MM.1S (cell line): ENCODE data around the gene UBR2.

Experiments
- DNase-seq: peaks from one replicate; pipeline ENCODE4 v3.0.0-alpha.2; 2015
- H2AFZ ChIP-seq: fragments of 300-600 bp; sonication (generic); 2 replicates; pipeline ENCODE4 v1.6.0; 2016; ENCODE audit warnings: antibody characterized with exemption, low read length
- H3F3A ChIP-seq: fragments of 300-600 bp; sonication (generic); 2 replicates; pipeline ENCODE4 v1.6.1; 2016; ENCODE audit warnings: mild to moderate bottlenecking, antibody characterized with exemption, low read length, moderate library complexity, mixed read lengths; ENCODE audit not compliant: insufficient read depth
- H3K27ac ChIP-seq: fragments of 300-600 bp; sonication (generic); 2 replicates; pipeline ENCODE4 v1.5.1; 2016; ENCODE audit warnings: mild to moderate bottlenecking, low read length
- H3K27me3 ChIP-seq: fragments of 300-600 bp; sonication (generic); replicated peaks from 2 replicates; pipeline ENCODE4 v1.6.0; 2016; ENCODE audit warnings: low read length; ENCODE audit not compliant: insufficient read depth
- H3K36me3 ChIP-seq: fragments of 300-600 bp; sonication (generic); replicated peaks from 2 replicates; pipeline ENCODE4 v1.6.1; 2016; ENCODE audit warnings: mild to moderate bottlenecking, low read length, mixed read lengths; ENCODE audit not compliant: insufficient read depth
- H3K4me1 ChIP-seq: fragments of 300-600 bp; sonication (generic); 2 replicates; pipeline ENCODE4 v1.6.1; 2016; ENCODE audit warnings: low read length, mixed read lengths
- H3K4me2 ChIP-seq: fragments of 300-600 bp; sonication (generic); 2 replicates; pipeline ENCODE4 v1.6.0; 2016; ENCODE audit warnings: low read depth, low read length
- H3K4me3 ChIP-seq: fragments of 300-600 bp; sonication (generic); 2 replicates; pipeline ENCODE4 v1.5.1; 2016; ENCODE audit warnings: low read length, mixed read lengths
- H3K79me2 ChIP-seq: fragments of 300-600 bp; sonication (generic); 2 replicates; pipeline ENCODE4 v1.6.1; 2016; ENCODE audit warnings: mixed run types, low read length, mixed read lengths
- H3K9ac ChIP-seq: fragments of 300-600 bp; sonication (generic); 2 replicates; pipeline ENCODE4 v1.6.1; 2016; ENCODE audit warnings: low read length, mixed read lengths
- H3K9me2 ChIP-seq: fragments of 300-600 bp; sonication (generic); replicated peaks from 2 replicates; pipeline ENCODE4 v1.6.1; 2016; ENCODE audit warnings: mild to moderate bottlenecking, low read length, mixed read lengths; ENCODE audit not compliant: insufficient read depth
- H3K9me3 ChIP-seq: fragments of 300-600 bp; sonication (generic); replicated peaks from 2 replicates; pipeline ENCODE4 v1.6.1; 2016; ENCODE audit warnings: mild to moderate bottlenecking, low read length, mixed read lengths; ENCODE audit not compliant: insufficient read depth
- H4K20me1 ChIP-seq: fragments of 300-600 bp; sonication (generic); 2 replicates; pipeline ENCODE4 v1.6.1; 2016; ENCODE audit warnings: mild to moderate bottlenecking, low read length, moderate library complexity, mixed read lengths; ENCODE audit not compliant: insufficient read depth
- EZH2 ChIP-seq: fragments of 300-600 bp; sonication (generic); optimal IDR thresholded peaks from 2 replicates; pipeline ENCODE3; 2017; ENCODE audit warnings: low read depth, mild to moderate bottlenecking, antibody characterized with exemption, low read length, mixed read lengths
- EZH2phosphoT487 ChIP-seq: fragments of 300-600 bp; sonication (generic); IDR thresholded peaks from 2 replicates; pipeline ENCODE4 v1.6.1; 2018; ENCODE audit warnings: antibody characterized with exemption, low read length
- TF ChIP-seq, protein P1 (sequence below): fragments of 300-600 bp; sonication (generic); IDR thresholded peaks from 2 replicates; pipeline ENCODE4 v1.5.1; 2016; ENCODE audit warnings: antibody characterized with exemption, low read length, mixed read lengths

Gene UBR2

DNA sequence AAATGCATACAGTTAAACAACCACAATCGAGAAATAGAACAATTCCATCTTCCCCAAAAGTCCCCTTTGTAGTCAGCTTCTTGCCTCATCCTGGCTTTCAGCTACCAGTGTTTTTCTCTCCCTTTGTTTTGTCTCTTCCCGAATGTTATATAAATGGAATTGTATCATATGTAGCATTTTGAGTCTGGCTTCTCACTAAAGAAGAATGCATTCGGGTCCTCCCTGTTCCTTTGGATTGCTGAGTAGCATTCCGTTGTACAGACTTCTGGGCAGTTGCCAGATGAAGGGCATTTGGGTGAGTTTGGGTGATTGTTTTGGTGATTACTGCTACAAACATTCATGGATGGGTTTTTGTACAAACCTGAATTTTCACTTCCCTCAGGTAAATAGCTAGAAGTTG, 130.8 kb downstream of the UBR2 start:
- no peaks in the 10 kb centered on the region for H3K9me3 ChIP-seq
- DNase-seq = no peak
- no peak overlapping the region for H2AFZ ChIP-seq
- H3F3A ChIP-seq = no peaks in the 10 kb centered on the region
- no peak overlapping the region for H3K27ac ChIP-seq
- H3K4me1 ChIP-seq = no peaks in the 10 kb centered on the region
- H3K4me2 ChIP-seq = no peak overlapping the region
- no peaks in the 10 kb centered on the region for H3K79me2 ChIP-seq
- no peak overlapping the region for H3K4me3 ChIP-seq
- H3K27me3 ChIP-seq = no peaks in the 10 kb centered on the region
- no peak for TF ChIP-seq EZH2
- TF ChIP-seq, protein P1, sequence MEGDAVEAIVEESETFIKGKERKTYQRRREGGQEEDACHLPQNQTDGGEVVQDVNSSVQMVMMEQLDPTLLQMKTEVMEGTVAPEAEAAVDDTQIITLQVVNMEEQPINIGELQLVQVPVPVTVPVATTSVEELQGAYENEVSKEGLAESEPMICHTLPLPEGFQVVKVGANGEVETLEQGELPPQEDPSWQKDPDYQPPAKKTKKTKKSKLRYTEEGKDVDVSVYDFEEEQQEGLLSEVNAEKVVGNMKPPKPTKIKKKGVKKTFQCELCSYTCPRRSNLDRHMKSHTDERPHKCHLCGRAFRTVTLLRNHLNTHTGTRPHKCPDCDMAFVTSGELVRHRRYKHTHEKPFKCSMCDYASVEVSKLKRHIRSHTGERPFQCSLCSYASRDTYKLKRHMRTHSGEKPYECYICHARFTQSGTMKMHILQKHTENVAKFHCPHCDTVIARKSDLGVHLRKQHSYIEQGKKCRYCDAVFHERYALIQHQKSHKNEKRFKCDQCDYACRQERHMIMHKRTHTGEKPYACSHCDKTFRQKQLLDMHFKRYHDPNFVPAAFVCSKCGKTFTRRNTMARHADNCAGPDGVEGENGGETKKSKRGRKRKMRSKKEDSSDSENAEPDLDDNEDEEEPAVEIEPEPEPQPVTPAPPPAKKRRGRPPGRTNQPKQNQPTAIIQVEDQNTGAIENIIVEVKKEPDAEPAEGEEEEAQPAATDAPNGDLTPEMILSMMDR = no peak
- no peak for TF ChIP-seq EZH2phosphoT487
- no peak overlapping the region for H3K9ac ChIP-seq
- H3K36me3 ChIP-seq = 0 out of 2 replicates have a peak, but pooled peaks cover 4% of the 10 kb centered on the region
- no peaks in the 10 kb centered on the region for H4K20me1 ChIP-seq
- H3K9me2 ChIP-seq = no peaks in the 10 kb centered on the region

GRCh38 chr6:42696526-42697267, 132.9 kb downstream of the UBR2 start:
- Histone ChIP-seq H3K4me3 (no peak overlapping the region), H3F3A (peaks cover under 1% of the 10 kb centered on the region; the same call in 1 of the 2 replicates), H3K9me2 (no peaks in the 10 kb centered on the region), H2AFZ (no peak overlapping the region), H3K4me2 (no peak overlapping the region), H3K9me3 (no peaks in the 10 kb centered on the region), H4K20me1 (no peaks in the 10 kb centered on the region), H3K27ac (no peak overlapping the region), H3K79me2 (no peaks in the 10 kb centered on the region), H3K27me3 (no peaks in the 10 kb centered on the region), H3K9ac (no peak overlapping the region), H3K4me1 (no peaks in the 10 kb centered on the region), H3K36me3 (0 out of 2 replicates have a peak, but pooled peaks cover 4% of the 10 kb centered on the region)
- TF ChIP-seq EZH2 (no peak), EZH2phosphoT487 (no peak)
- TF ChIP-seq, protein P1 = no peak
- no peak for DNase-seq

DNA sequence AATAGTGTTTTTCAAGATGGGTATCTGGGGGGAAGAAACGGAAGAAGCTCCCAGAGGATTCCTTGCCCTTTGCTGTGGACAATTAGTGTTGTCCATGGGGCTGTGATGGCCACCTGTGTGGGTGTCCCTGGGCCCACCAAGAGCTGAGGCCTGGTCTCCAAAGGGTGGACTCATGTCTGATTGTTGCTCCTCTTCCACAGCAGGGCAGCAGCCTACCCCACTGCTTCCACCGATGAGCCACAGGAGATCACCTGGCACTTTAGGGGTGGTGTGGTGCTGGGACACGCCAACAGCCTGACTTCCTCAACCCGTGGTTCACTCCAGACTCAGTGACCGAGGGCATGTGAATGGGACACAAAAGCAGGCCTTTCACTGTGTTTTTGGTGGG, 133.4 kb downstream of the UBR2 start:
- H3K27me3 ChIP-seq = no peaks in the 10 kb centered on the region
- H3K9me3 ChIP-seq = no peaks in the 10 kb centered on the region
- H3K9ac ChIP-seq = no peak overlapping the region
- H4K20me1 ChIP-seq = no peaks in the 10 kb centered on the region
- H3K27ac ChIP-seq = no peak overlapping the region
- no peak overlapping the region for H3K4me2 ChIP-seq
- 0 out of 2 replicates have a peak, but pooled peaks cover 4% of the 10 kb centered on the region for H3K36me3 ChIP-seq
- peaks cover 6% of the 10 kb centered on the region for H3F3A ChIP-seq
- no peaks in the 10 kb centered on the region for H3K9me2 ChIP-seq
- TF ChIP-seq EZH2phosphoT487 (no peak), EZH2 (no peak)
- TF ChIP-seq, protein P1 = no peak
- no peaks in the 10 kb centered on the region; the same call in 1 of the 2 replicates for H3K4me1 ChIP-seq
- no peak for DNase-seq
- no peak overlapping the region for H2AFZ ChIP-seq
- H3K4me3 ChIP-seq = no peak overlapping the region
- H3K79me2 ChIP-seq = no peaks in the 10 kb centered on the region
